ENCODE results near the gene MTG1.

MTG1 gene

DNA sequence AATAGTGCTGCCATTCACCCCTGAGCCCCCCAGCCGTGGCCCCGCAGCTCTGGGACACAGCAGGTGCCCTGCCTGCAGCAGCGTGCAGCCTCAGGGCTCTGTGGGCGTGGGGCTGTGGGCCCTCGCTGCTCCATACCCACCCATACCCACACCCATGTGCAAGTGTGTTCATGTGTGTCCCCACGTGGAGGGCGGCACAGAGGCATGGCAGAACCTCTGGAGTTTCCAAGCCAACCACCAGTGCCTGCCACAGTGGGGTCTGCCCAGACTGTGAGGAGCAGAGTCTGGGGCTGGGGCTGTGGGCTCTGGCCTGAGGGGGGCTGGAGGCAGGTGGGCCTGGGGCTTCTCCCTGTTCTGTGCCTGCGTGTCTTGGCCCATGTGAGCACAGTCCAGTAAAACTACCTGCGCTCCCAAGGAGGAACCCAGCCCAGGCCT lies 44.4 kb upstream of the MTG1 start:
- Mint-ChIP-seq H3K27me3 (ENCODE audit: low read depth) (peaks cover 14% of the 10 kb centered on the region), H3K4me3 (no peak overlapping the region), H3K36me3 (ENCODE audit: low read depth) (no peaks in the 10 kb centered on the region), H3K27ac (no peak overlapping the region), H3K4me1 (no peaks in the 10 kb centered on the region), H3K9me3 (no peaks in the 10 kb centered on the region)
- TF ChIP-seq, protein P1, sequence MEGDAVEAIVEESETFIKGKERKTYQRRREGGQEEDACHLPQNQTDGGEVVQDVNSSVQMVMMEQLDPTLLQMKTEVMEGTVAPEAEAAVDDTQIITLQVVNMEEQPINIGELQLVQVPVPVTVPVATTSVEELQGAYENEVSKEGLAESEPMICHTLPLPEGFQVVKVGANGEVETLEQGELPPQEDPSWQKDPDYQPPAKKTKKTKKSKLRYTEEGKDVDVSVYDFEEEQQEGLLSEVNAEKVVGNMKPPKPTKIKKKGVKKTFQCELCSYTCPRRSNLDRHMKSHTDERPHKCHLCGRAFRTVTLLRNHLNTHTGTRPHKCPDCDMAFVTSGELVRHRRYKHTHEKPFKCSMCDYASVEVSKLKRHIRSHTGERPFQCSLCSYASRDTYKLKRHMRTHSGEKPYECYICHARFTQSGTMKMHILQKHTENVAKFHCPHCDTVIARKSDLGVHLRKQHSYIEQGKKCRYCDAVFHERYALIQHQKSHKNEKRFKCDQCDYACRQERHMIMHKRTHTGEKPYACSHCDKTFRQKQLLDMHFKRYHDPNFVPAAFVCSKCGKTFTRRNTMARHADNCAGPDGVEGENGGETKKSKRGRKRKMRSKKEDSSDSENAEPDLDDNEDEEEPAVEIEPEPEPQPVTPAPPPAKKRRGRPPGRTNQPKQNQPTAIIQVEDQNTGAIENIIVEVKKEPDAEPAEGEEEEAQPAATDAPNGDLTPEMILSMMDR (IDR thresholded peaks at IDR 0.05; ENCODE audit: unreplicated experiment in 3 of 3): no peak

GRCh38 chr10:133350283-133350949 lies 43.5 kb upstream of the MTG1 start:
- H3K36me3 Mint-ChIP-seq (ENCODE audit: low read depth): no peaks in the 10 kb centered on the region
- TF ChIP-seq, protein P1 (IDR thresholded peaks at IDR 0.05; ENCODE audit: unreplicated experiment in 3 of 3): no peak
- no peaks in the 10 kb centered on the region for H3K9me3 Mint-ChIP-seq
- peaks cover 7% of the 10 kb centered on the region for H3K27me3 Mint-ChIP-seq (ENCODE audit: low read depth)
- no peak overlapping the region for H3K27ac Mint-ChIP-seq
- H3K4me3 Mint-ChIP-seq: no peak overlapping the region
- no peaks in the 10 kb centered on the region for H3K4me1 Mint-ChIP-seq

DNA sequence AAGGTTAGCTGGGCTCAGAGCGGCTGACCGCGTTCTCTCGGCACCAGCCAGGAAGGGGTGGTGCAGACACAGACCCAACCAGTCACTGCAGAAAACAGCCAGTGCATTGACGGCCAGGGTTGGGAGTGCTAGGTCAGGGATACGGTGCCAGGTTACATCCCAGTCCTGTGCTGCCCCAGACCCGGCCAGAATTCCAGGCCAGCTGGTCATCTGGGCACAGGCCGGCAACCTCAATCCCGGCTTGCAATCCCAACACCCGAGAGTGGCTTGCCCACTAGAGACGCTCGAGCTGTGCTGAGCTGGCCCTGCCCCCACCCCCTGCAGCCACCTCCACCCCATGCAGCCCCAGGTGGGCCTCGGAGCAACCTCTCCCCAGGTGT lies 43.0 kb upstream of the MTG1 start:
- H3K36me3 Mint-ChIP-seq (ENCODE audit: low read depth): no peaks in the 10 kb centered on the region
- H3K27me3 Mint-ChIP-seq (ENCODE audit: low read depth): peaks cover 4% of the 10 kb centered on the region
- H3K4me3 Mint-ChIP-seq: no peak overlapping the region
- TF ChIP-seq, protein P1 (IDR thresholded peaks at IDR 0.05; ENCODE audit: unreplicated experiment in 3 of 3): no peak
- H3K27ac Mint-ChIP-seq: no peak overlapping the region
- no peaks in the 10 kb centered on the region for H3K4me1 Mint-ChIP-seq
- no peaks in the 10 kb centered on the region for H3K9me3 Mint-ChIP-seq

DNA sequence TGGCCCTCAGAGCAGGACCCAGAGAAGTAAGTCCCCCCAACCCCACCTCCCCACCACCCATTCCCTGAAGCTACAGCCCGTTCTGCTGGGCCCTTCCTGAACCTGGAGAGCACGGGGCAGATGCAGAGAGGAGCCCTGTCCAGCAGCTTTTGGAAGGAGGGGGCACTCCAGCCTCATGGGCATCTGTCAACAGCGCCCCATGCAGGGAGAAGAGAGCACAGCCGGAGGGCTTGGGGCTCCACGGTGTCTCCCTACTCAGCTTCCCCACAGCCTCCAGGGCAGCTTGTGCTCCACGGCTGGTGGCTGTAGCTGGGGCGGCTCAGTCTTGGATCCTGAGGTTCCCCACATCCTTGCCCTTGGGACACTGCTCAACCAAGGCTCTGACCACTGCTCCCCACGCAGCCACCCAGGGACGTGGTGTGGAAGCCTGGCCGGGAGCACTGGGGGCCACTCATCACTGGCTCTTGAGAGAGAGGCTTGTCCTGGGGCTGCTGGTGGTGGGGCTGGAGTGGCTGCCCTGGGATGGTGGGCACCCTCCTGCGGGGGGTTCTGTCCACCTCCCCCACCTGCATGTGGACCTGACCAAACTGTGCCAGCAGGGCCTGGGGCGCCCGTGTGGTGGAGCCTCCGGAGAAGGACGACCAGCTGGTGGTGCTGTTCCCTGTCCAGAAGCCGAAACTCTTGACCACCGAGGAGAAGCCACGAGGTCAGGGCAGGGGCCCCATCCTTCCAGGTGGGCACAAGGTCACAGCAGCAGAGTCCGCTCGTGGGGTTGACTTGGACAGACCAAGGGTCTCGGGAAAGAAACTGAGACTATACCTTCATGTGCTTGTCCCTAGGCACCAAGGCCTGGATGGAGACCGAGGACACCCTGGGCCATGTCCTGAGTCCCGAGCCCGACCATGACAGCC lies 42.3 kb upstream of the MTG1 start:
- Mint-ChIP-seq H3K9me3 (no peaks in the 10 kb centered on the region), H3K27me3 (ENCODE audit: low read depth) (no peaks in the 10 kb centered on the region), H3K4me1 (no peaks in the 10 kb centered on the region), H3K36me3 (ENCODE audit: low read depth) (no peaks in the 10 kb centered on the region), H3K27ac (no peak overlapping the region), H3K4me3 (no peak overlapping the region)
- TF ChIP-seq, protein P1 (IDR thresholded peaks at IDR 0.05; ENCODE audit: unreplicated experiment in 3 of 3): no peak

GRCh38 chr10:133353202-133353959 lies 40.6 kb upstream of the MTG1 start:
- Mint-ChIP-seq H3K27me3 (ENCODE audit: low read depth) (no peaks in the 10 kb centered on the region), H3K27ac (no peak overlapping the region), H3K9me3 (no peaks in the 10 kb centered on the region), H3K4me3 (no peak overlapping the region), H3K36me3 (ENCODE audit: low read depth) (no peaks in the 10 kb centered on the region), H3K4me1 (no peaks in the 10 kb centered on the region)
- TF ChIP-seq, protein P1 (IDR thresholded peaks at IDR 0.05; ENCODE audit: unreplicated experiment in 3 of 3): no peak

Measured in nephron (organoid).